AG04449 (cell line): ENCODE data around the gene NTN5.
A peak's percentile ranks its signal among the peaks of the same experiment; 100 is the strongest.

Experiments used
- CTCF ChIA-PET: fragments of 350-600 bp; formaldehyde crosslinking; extraction: SDS; loops from one replicate; lab custom pipeline; 2021; ENCODE audit warnings: antibody characterized with exemption; lab: Yijun Ruan, JAX
- POLR2A ChIA-PET: fragments of 400-600, 350-600 bp; formaldehyde crosslinking; extraction: SDS; loops from one replicate; lab custom pipeline; 2020; ENCODE audit warnings: antibody characterized with exemption, inconsistent platforms; lab: Yijun Ruan, JAX
- DNase-seq: peaks from one replicate; pipeline ENCODE4 v3.0.0-alpha.2; 2010; ENCODE audit warnings: low read depth, low spot score
- H3K4me3 ChIP-seq: 2 replicates; pipeline ENCODE4 v1.5.1; 2011; ENCODE audit warnings: low read depth, mild to moderate bottlenecking, control low read depth, low read length
- CTCF ChIP-seq: IDR thresholded peaks from one replicate; pipeline ENCODE4 v1.5.1; 2011; ENCODE audit warnings: mild to moderate bottlenecking, moderate library complexity, low read length, control low read depth, inconsistent platforms; ENCODE audit not compliant: insufficient read depth; ENCODE audit errors: missing control alignments

Gene NTN5

GRCh38 chr19:48645620-48646000, 27.2 kb downstream of the NTN5 start:
- DNase-seq: no peak

GRCh38 chr19:48644839-48645619, 27.8 kb downstream of the NTN5 start:
- no peak for DNase-seq
- TF ChIP-seq CTCF: no peak
- ChIA-PET CTCF (interaction anchor here (0.7 to 3.1 kb wide), 18 partner anchors 8 to 327 kb away, joined by 3 to 40 read pairs (median 5); partner anchors contain the start of genes DBP, HSD17B14 and NTN5), POLR2A (interaction anchor here (0.6 kb wide), 1 partner anchor 121 kb away, joined by 3 read pairs; no protein-coding TSS in a partner anchor)
- H3K4me3 ChIP-seq: peak overlapping the region; percentile 57

More at GRCh38 chr19:48645620-48646000, 27.2 kb downstream of the NTN5 start:
- no peak for TF ChIP-seq CTCF
- ChIA-PET CTCF (interaction anchor here (0.7 to 3.1 kb wide), 19 partner anchors 8 to 326 kb away, joined by 3 to 40 read pairs (median 5); partner anchors contain the start of genes DBP, HSD17B14 and NTN5), POLR2A (interaction anchor here (0.6 kb wide), 1 partner anchor 120 kb away, joined by 3 read pairs; no protein-coding TSS in a partner anchor)
- peak overlapping the region; percentile 57 for H3K4me3 ChIP-seq

GRCh38 chr19:48644355-48644754, 28.5 kb downstream of the NTN5 start:
- ChIA-PET CTCF (interaction anchor here (1.6 to 3.1 kb wide), 4 partner anchors 30 to 198 kb away, joined by 3 to 40 read pairs (median 26); partner anchors contain the start of gene NTN5), POLR2A (no interaction called here)
- DNase-seq: no peak
- no peak overlapping the region for H3K4me3 ChIP-seq
- no peak for TF ChIP-seq CTCF

- no peak for TF ChIP-seq CTCF
- DNase-seq: no peak
- CTCF ChIA-PET: interaction anchor here (1.3 kb wide), 1 partner anchor 200 kb away, joined by 4 read pairs; no protein-coding TSS in a partner anchor
- no peak overlapping the region for H3K4me3 ChIP-seq
- POLR2A ChIA-PET: no interaction called here
Measured at GRCh38 chr19:48642862-48643261, 30.0 kb downstream of the NTN5 start.

- DNase-seq: no peak
- H3K4me3 ChIP-seq: no peak overlapping the region
- CTCF ChIA-PET: interaction anchor here (1.1 kb wide), 1 partner anchor 33 kb away, joined by 4 read pairs; no protein-coding TSS in a partner anchor
- POLR2A ChIA-PET: no interaction called here
- TF ChIP-seq CTCF: no peak
Measured at GRCh38 chr19:48641850-48642249, 31.0 kb downstream of the NTN5 start.
